HK-2 (cell line): ENCODE results near the gene BRCC3.

ENCODE experiments used
- DNase-seq: peaks from one replicate; pipeline ENCODE4 v3.0.0-alpha.2; 2018; ENCODE audit not compliant: unreplicated experiment

The BRCC3 gene

GRCh38 chrX:155056877-155057792 lies 14.2 kb upstream of the BRCC3 start:
- peak; percentile 69 for DNase-seq

DNA sequence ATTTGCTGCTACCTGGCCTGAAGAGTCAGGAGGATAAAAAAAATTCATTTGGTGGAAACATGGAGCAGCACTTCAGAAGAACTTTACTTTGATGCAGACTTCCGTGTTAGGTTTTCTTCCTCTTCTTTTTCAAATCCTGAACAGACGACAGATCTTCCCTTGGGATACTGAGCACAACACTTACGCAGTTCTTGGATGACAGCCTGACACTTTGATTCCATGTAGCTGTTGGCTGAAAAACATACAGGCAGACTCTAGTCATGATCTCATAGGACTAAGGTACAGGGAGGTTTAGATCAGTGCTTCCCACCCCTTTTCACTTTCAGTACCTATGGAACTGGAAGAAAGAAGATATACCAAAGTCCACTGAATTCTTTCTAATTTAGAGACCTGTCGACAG lies 9.5 kb upstream of the BRCC3 start:
- DNase-seq, result no peak

DNA sequence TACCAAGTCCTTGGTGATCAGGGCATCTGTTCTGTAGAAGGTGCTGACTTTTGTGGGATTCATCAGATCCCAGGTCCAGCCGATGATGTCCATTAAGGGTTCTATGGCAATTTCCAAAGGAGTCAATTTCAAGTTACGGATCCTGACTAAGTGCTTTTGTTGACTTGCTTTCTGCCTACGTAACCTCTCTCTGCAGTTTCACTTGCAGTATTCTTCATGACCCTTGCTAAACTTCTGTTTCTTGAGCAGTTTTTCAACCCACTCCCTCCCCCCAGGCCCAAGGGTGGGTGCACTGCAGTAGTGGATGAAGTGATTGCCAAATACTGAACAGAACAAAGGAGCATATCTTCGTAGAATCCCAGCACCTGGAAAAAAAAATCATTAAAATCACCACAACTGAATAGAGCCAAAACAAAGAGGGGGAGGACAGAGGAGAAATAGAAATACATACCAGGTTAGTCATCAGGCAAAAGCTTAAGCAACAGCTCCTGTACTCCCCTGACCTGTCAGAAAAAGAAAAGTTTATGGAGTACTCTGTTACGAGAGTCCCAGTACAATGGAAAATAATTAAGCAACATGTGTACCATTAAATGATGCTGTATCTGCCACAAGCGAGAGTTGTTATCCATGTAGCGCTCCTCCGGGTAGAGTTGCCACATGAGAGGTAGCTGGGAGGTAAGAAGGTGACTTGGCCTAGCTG lies 6.1 kb upstream of the BRCC3 start:
- DNase-seq, result no peak

DNA sequence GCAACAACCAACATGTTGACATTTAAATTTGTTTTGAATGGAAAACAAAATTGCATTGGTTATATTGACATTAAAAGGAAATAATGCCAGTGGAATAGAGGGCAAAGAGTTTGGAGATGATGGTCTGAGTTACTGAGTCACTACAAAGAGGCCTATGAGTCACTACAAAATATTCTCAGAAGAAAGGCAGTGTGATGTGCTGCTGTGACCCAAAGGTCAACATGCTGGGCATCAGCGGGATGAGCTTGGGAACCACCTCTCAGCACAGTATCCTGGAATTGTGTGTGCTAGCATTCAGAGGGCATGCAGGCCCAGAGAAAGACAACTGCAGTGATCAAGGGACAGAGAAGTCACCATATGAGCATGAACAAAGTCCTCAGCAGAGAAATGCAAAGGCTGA lies 3.1 kb upstream of the BRCC3 start:
- DNase-seq, result no peak

DNA sequence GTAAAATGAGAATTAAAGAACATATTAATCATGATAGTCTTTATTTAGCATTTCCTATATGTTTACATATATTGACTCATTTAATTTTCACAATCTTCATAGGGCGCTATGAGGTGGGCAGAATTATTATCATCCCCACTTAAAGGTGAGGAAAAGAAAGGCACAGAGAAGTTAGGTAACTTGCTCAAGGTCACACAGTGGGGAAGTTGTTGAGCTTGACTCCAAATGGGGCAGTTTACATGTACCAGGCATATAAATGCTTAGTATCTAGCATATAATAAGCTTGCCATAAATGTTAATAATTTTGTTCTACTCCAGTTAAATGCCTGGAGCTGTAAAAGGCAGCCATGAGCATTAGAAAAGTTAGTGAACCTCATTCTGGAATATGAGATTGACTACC lies 1.9 kb upstream of the BRCC3 start:
- DNase-seq, result no peak

DNA sequence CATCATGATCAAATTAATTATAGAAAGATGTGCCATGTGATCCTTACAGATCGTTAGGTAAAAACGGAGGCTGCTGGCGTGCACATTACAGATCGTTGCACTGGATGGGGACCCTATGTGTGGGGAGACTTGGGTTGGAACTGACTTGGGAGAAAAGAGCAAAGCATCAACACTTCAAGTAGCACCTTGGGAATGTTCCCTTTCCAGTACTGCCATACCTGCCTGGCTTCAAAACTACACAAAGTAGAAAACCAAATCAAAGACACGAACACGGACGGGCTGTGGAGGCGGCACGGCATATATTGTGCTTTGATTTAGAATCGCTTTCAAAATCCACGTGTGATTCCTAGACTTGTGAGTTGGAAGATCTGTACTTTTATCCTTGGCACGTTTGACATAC lies 1.3 kb upstream of the BRCC3 start:
- no peak for DNase-seq

DNA sequence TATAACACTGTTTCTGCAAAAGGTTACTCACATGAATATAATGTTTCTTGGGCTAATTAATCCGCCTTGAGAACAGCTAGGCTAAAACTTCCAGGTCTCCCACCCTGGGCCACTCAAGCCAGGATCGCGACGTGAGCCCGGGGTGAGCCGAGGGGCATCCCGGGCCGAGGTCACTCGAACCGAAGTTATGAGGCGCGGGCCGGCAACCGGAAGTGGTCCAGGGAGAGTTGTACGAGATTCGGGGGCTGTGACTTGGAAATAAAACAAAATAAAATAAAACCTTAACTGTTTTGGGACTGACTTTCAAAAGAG lies 689 bp upstream of the BRCC3 start:
- DNase-seq, result no peak

DNA sequence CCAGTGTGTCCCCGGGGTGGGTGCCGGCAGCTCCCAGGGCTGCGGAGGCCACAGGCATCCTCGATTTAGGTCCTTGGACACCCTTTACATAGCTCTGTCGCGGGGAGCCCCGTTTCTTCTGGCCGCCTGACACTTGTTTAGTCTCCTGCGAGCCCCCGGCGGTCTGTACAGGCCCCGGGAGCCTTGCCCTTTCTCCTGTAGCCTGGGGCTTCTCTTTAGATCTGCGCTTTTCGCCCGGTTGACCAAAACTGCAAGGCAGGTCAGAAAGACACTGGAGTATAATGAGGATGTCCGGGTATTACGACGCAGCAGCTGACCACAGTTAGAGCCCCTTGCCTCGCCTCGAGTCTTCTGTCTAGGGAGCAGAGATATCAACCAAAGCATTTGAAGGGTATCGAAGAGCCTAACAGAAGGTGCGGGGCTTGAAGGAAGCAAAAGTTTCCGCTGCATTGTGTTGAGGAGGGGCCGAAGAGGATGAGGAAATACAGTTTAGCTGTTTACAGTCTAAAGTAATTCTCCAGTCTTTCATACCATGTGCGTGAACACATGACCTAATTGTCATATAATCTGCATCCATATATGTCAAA lies 479 bp downstream of the BRCC3 start:
- DNase-seq, result peak; percentile 32

- DNase-seq, result peak; percentile 20
Observed at GRCh38 chrX:155086202-155086840, 15.0 kb downstream of the BRCC3 start.

DNA sequence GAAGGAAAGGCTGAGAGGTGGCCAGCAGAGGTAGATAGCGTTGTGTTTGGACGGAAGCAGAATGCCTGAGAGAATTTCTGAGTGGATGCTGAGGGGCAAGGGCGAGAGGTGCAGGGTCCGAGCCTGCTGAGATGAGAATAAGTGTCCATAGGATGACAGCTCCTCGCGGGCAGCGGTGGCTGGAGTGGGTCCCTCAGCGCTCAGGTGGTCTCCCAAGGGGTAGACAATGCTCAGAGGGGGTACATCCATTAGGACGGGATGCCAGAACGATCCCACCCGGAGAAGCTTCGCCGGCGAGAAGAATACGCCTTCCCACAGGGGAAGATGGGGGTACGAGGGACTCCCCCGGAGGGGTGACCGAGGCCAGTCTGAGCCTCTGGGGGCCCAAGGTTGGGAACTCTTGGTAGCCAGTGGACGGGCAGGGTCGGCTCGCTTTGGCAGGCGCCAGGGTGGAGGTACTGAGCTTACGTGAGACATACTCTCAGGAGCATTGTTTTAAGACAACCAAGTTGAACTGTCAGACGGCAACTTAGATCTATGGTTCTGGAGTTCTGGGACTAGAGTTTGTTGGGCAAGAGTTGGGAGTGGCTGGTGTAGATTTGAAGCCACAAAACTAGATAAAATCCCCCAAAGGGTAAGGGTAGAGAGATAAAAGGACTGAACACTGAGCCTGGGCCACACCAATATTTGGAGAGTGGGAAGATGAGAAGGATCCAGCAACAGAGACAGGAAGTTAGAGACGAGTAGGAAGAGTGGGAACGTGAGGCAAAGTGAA lies 15.8 kb downstream of the BRCC3 start:
- DNase-seq, result no peak

DNA sequence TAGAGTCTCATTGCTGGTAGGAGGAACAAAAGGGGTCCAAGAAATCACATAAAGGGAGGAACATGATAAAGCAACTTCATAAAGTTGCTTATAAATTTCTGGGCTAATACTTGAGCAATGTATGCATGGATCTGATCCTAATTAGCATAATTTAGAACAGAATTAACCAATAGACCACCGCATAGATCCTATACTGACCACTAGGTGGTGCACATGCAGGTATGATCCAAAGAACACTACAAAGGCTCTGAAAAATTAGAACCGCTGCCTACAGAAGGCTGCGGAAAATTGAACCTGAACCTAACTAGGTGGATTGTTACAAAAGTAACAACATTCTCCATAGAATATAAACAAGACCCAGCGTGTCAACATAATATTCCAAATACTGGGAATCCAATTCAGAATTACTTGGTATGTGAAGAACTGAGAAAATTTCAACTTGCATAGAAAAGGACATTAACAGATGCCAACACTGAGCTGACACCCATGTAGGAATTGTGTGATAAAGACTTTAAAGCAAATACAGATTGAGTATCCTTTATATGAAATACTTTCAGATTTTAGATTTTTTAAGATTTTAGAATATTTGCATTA lies 23.3 kb downstream of the BRCC3 start:
- DNase-seq, result no peak

DNA sequence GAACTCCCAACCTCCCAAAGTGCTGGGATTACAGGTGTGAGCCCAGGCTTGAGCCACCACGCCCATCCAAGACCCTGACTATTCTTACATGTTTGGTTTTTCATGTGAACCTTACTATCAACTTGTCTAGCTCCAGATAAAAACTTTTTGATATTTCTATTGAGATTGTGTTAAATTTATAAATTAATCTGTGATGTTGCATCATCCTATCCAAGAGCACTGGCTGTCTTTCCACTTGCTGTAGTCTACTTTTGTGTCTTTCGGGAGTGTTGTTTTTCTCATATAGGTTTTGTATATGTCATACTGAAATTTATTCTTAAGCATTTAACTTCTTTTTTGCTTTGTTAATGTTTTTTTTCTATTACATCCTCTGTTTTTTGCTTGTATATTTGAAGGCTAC lies 34.6 kb downstream of the BRCC3 start:
- DNase-seq, result no peak

- DNase-seq, result no peak
Observed at GRCh38 chrX:155108427-155108826, 37.1 kb downstream of the BRCC3 start.

DNA sequence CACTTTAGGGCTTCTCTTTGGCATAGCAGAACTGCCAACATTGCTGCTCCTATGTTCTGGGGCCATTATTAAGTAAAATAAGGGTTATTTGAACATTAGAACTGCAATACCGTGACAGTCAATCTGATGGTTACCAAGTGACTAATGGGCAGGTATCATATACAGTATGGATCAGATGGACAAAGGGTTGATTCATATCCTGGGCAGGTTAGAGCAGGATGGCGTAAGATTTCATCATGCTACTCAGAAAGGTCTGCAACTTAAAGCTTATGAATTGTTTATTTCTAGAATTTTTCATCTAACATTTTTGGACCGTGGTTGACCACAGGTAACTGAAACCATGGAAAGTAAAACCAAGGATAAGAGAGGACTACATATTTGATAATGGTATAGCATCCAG lies 40.9 kb downstream of the BRCC3 start:
- no peak for DNase-seq

DNA sequence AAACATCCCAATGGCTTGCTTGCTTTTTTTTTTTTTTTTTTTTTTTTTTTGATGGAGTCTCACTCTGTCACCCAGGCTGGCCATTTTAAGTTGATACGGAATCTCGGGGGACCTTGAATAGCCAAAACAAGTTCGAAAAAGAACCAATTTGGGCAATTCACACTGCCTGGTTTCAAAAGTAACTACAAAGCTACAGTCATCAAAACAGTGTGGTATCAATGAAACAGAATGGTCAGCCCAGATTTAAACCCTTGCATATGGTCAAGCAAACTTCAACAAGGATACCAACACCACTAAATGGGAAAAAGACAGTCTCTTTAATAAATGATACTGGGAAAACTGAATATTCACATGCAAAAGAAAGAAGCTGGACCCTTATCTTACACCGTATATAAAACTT lies 41.8 kb downstream of the BRCC3 start:
- DNase-seq, result no peak

- DNase-seq, result no peak
Observed at GRCh38 chrX:155115174-155115819, 44.0 kb downstream of the BRCC3 start.

- DNase-seq, result no peak
Observed at GRCh38 chrX:155127465-155127864, 56.2 kb downstream of the BRCC3 start.

GRCh38 chrX:155127940-155128339 lies 56.6 kb downstream of the BRCC3 start:
- DNase-seq, result no peak

DNA sequence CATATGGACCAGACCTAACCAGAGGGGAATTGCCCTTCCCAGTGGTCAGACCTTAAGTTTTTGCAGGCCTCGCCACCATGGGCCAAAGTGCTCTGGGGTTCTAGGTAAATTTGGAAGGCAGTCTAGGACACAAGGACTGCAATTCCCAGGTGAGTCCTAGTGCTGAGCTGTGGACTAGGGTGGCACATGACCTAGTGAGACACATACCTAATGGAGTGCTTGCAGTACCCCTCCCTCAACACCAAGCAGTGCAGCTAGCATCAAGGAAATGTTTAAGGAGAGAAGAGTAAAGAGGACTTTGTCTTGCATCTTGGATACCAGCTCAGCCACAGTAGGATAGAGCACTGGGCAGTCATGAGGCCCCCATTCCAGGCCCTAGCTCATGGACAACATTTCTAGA lies 60.8 kb downstream of the BRCC3 start:
- no peak for DNase-seq

- no peak for DNase-seq
Observed at GRCh38 chrX:155134255-155134654, 62.9 kb downstream of the BRCC3 start.
